Activated naive CD4-positive, alpha-beta T cell treated with anti-CD3 and anti-CD28 coated beads, Interleukin-2, amount 10 ng/mL, durations not matched to agents 7 days and 5 days (primary cell): ENCODE data around the gene NPDC1.
"Not testable (repeated sequence)": the region's sequence is repeated elsewhere in the genome, so short reads cannot be mapped to it uniquely, and the experiment has no call there.

Source experiments
- CTCF ChIA-PET: fragments of 350-600 bp; sonication (Branson Sonifier 250); formaldehyde crosslinking; loops from one replicate; lab custom pipeline; 2021; ENCODE audit warnings: antibody characterized with exemption; lab: Charles Lee
- DNase-seq: peaks from one replicate; pipeline ENCODE4 v3.0.0-alpha.2; 2020
- H3K27ac Mint-ChIP-seq: one replicate; pipeline ENCODE4 v1.8.0; 2021; ENCODE audit warnings: mild to moderate bottlenecking, moderate library complexity, mixed read lengths
- H3K27me3 Mint-ChIP-seq: one replicate; pipeline ENCODE4 v1.8.0; 2021; ENCODE audit warnings: mild to moderate bottlenecking, mixed read lengths
- H3K36me3 Mint-ChIP-seq: one replicate; pipeline ENCODE4 v1.8.0; 2021; ENCODE audit warnings: mixed read lengths
- H3K4me1 Mint-ChIP-seq: one replicate; pipeline ENCODE4 v1.8.0; 2021; ENCODE audit warnings: mixed read lengths
- H3K4me3 Mint-ChIP-seq: one replicate; pipeline ENCODE4 v1.8.0; 2021; ENCODE audit warnings: mild to moderate bottlenecking, moderate library complexity, mixed read lengths
- H3K9me3 Mint-ChIP-seq: one replicate; pipeline ENCODE4 v1.8.0; 2021; ENCODE audit warnings: mixed read lengths

Gene NPDC1

GRCh38 chr9:137009938-137010732, 35.8 kb downstream of the NPDC1 start:
- no peak for DNase-seq
- no peaks in the 10 kb centered on the region for H3K4me1 Mint-ChIP-seq
- peaks cover 6% of the 10 kb centered on the region for H3K36me3 Mint-ChIP-seq
- no peaks in the 10 kb centered on the region for H3K9me3 Mint-ChIP-seq
- no peaks in the 10 kb centered on the region for H3K27me3 Mint-ChIP-seq
- CTCF ChIA-PET: interaction anchor here (1.5 kb wide), 1 partner anchor 19 kb away, joined by 3 read pairs; no protein-coding TSS in a partner anchor
- no peak overlapping the region for H3K4me3 Mint-ChIP-seq
- H3K27ac Mint-ChIP-seq: no peak overlapping the region

- DNase-seq: no peak
- no peaks in the 10 kb centered on the region for H3K27me3 Mint-ChIP-seq
- H3K36me3 Mint-ChIP-seq: peaks cover 4% of the 10 kb centered on the region
- H3K9me3 Mint-ChIP-seq: no peaks in the 10 kb centered on the region
- no peak overlapping the region for H3K27ac Mint-ChIP-seq
- CTCF ChIA-PET: interaction anchor here (1.5 kb wide), 1 partner anchor 20 kb away, joined by 3 read pairs; no protein-coding TSS in a partner anchor
- H3K4me3 Mint-ChIP-seq: no peak overlapping the region
- H3K4me1 Mint-ChIP-seq: no peaks in the 10 kb centered on the region
Observed at GRCh38 chr9:137009217-137009616, 36.8 kb downstream of the NPDC1 start.

- Mint-ChIP-seq H3K4me3 (no peak overlapping the region), H3K4me1 (no peaks in the 10 kb centered on the region)
- CTCF ChIA-PET: no interaction called here
Observed at GRCh38 chr9:137008312-137008711, 37.7 kb downstream of the NPDC1 start.

GRCh38 chr9:137007816-137008270, 38.1 kb downstream of the NPDC1 start:
- CTCF ChIA-PET: no interaction called here
- no peak for DNase-seq
- H3K4me3 Mint-ChIP-seq: no peak overlapping the region

More at GRCh38 chr9:137008312-137008711, 37.7 kb downstream of the NPDC1 start:
- DNase-seq: no peak
- Mint-ChIP-seq H3K36me3 (peaks cover 4% of the 10 kb centered on the region), H3K9me3 (no peaks in the 10 kb centered on the region), H3K27me3 (no peaks in the 10 kb centered on the region), H3K27ac (no peak overlapping the region)

GRCh38 chr9:137007108-137007815, 38.7 kb downstream of the NPDC1 start:
- no peak for DNase-seq
- peaks cover 4% of the 10 kb centered on the region for H3K36me3 Mint-ChIP-seq
- CTCF ChIA-PET: no interaction called here
- no peaks in the 10 kb centered on the region for H3K9me3 Mint-ChIP-seq
- no peak overlapping the region for H3K4me3 Mint-ChIP-seq
- H3K4me1 Mint-ChIP-seq: no peaks in the 10 kb centered on the region
- no peak overlapping the region for H3K27ac Mint-ChIP-seq
- H3K27me3 Mint-ChIP-seq: peaks cover 7% of the 10 kb centered on the region

More at GRCh38 chr9:137007816-137008270, 38.1 kb downstream of the NPDC1 start:
- Mint-ChIP-seq H3K27ac (no peak overlapping the region), H3K4me1 (no peaks in the 10 kb centered on the region), H3K9me3 (no peaks in the 10 kb centered on the region), H3K27me3 (peaks cover 2% of the 10 kb centered on the region), H3K36me3 (peaks cover 4% of the 10 kb centered on the region)

GRCh38 chr9:137006116-137007003, 39.6 kb downstream of the NPDC1 start:
- H3K4me3 Mint-ChIP-seq: no peak overlapping the region
- no peaks in the 10 kb centered on the region for H3K4me1 Mint-ChIP-seq
- peaks cover 2% of the 10 kb centered on the region for H3K36me3 Mint-ChIP-seq
- no peak for DNase-seq
- H3K27me3 Mint-ChIP-seq: peaks cover 14% of the 10 kb centered on the region
- CTCF ChIA-PET: interaction anchor here (2.6 kb wide), 1 partner anchor 29 kb away, joined by 6 read pairs; no protein-coding TSS in a partner anchor
- no peaks in the 10 kb centered on the region for H3K9me3 Mint-ChIP-seq
- no peak overlapping the region for H3K27ac Mint-ChIP-seq

- H3K27me3 Mint-ChIP-seq: peaks cover 28% of the 10 kb centered on the region
- DNase-seq, H3K9me3 Mint-ChIP-seq, H3K4me3 Mint-ChIP-seq, H3K27ac Mint-ChIP-seq, H3K36me3 Mint-ChIP-seq: not testable (repeated sequence)
- CTCF ChIA-PET: interaction anchor here (2.6 kb wide), 1 partner anchor 31 kb away, joined by 6 read pairs; no protein-coding TSS in a partner anchor
- peaks cover 12% of the 10 kb centered on the region for H3K4me1 Mint-ChIP-seq
Observed at GRCh38 chr9:137004285-137004684, 41.7 kb downstream of the NPDC1 start.

- DNase-seq: no peak
- Mint-ChIP-seq H3K4me1 (peaks cover 26% of the 10 kb centered on the region), H3K9me3 (no peaks in the 10 kb centered on the region), H3K4me3 (no peak overlapping the region), H3K27me3 (peaks cover 36% of the 10 kb centered on the region), H3K27ac (no peak overlapping the region), H3K36me3 (no peaks in the 10 kb centered on the region)
- CTCF ChIA-PET: interaction anchor here (0.6 to 1.6 kb wide), 3 partner anchors 18 to 584 kb away, joined by 3 to 4 read pairs (median 3); no protein-coding TSS in a partner anchor
Observed at GRCh38 chr9:137002646-137003041, 43.3 kb downstream of the NPDC1 start.

GRCh38 chr9:137001857-137002645, 43.9 kb downstream of the NPDC1 start:
- no peak for DNase-seq
- no peak overlapping the region for H3K4me3 Mint-ChIP-seq
- H3K9me3 Mint-ChIP-seq: no peaks in the 10 kb centered on the region
- CTCF ChIA-PET: interaction anchor here (0.6 to 1.6 kb wide), 3 partner anchors 17 to 584 kb away, joined by 3 to 4 read pairs (median 3); no protein-coding TSS in a partner anchor
- H3K27ac Mint-ChIP-seq: no peak overlapping the region
- H3K4me1 Mint-ChIP-seq: peaks cover 32% of the 10 kb centered on the region
- no peaks in the 10 kb centered on the region for H3K36me3 Mint-ChIP-seq
- peaks cover 42% of the 10 kb centered on the region for H3K27me3 Mint-ChIP-seq

GRCh38 chr9:137000177-137000930, 45.6 kb downstream of the NPDC1 start:
- peaks cover 49% of the 10 kb centered on the region for H3K27me3 Mint-ChIP-seq
- DNase-seq: peak; percentile 49
- peaks cover 45% of the 10 kb centered on the region for H3K4me1 Mint-ChIP-seq

GRCh38 chr9:136997830-136998234, 48.1 kb downstream of the NPDC1 start:
- peaks cover 46% of the 10 kb centered on the region for H3K27me3 Mint-ChIP-seq
- CTCF ChIA-PET: interaction anchor here (0.6 kb wide), 1 partner anchor 182 kb away, joined by 3 read pairs; no protein-coding TSS in a partner anchor
- peak; percentile 60 for DNase-seq
- H3K4me1 Mint-ChIP-seq: peaks cover 58% of the 10 kb centered on the region
- peaks cover 7% of the 10 kb centered on the region for H3K36me3 Mint-ChIP-seq
- peak overlapping the region; percentile 86 for H3K27ac Mint-ChIP-seq
- peak overlapping the region; percentile 35 for H3K4me3 Mint-ChIP-seq
- no peaks in the 10 kb centered on the region for H3K9me3 Mint-ChIP-seq

More at GRCh38 chr9:137000177-137000930, 45.6 kb downstream of the NPDC1 start:
- Mint-ChIP-seq H3K36me3 (no peaks in the 10 kb centered on the region), H3K9me3 (no peaks in the 10 kb centered on the region), H3K27ac (peak overlapping the region; percentile 50), H3K4me3 (peak overlapping the region; percentile 23)
- CTCF ChIA-PET: interaction anchor here (0.7 to 1.6 kb wide), 5 partner anchors 21 to 35 kb away, joined by 3 to 6 read pairs (median 3); no protein-coding TSS in a partner anchor

GRCh38 chr9:136997371-136997770, 48.6 kb downstream of the NPDC1 start:
- H3K4me1 Mint-ChIP-seq: peaks cover 58% of the 10 kb centered on the region
- peaks cover 42% of the 10 kb centered on the region for H3K27me3 Mint-ChIP-seq
- DNase-seq: no peak
- no peaks in the 10 kb centered on the region for H3K9me3 Mint-ChIP-seq
- peaks cover 7% of the 10 kb centered on the region for H3K36me3 Mint-ChIP-seq
- peak overlapping the region; percentile 35 for H3K4me3 Mint-ChIP-seq
- CTCF ChIA-PET: no interaction called here
- peak overlapping the region; percentile 86 for H3K27ac Mint-ChIP-seq
